ENCODE measurements around the gene HNRNPH1.

DNA sequence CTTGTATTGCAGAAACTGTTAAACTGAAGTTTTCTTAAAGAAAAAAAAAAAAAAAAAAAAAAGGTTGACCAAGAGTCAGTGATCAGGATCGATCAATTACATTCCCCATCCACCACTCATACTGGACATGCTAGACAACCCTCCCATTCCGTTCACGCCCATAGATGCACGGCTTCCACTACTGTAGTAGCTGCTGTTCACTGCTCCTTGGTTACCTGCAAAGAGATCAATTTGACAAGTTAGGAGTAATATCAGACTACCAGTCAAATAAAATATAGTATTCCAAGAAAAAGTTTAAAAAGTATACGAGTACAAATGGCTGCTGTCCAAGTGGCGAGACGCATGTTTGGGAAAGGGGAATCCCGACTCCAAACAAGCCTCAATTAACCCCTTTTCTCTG, 8.7 kb downstream of the HNRNPH1 start:
- no peak for TF ChIP-seq CTCF (conservative IDR thresholded peaks at IDR 0.05; ENCODE audit: low read length)
- no peak for TF ChIP-seq EZH2phosphoT487 (IDR thresholded peaks at IDR 0.05; ENCODE audit: borderline replicate concordance)

Data from Loucy (cell line).